Neutrophil (primary cell): ENCODE data around the gene OCA2.

ENCODE experiments used
- H3K27ac ChIP-seq: fragments of 200-600 bp; sonication (generic); 2 replicates; pipeline ENCODE4 v1.5.1; 2016; ENCODE audit warnings: mild to moderate bottlenecking, moderate library complexity
- H3K27me3 ChIP-seq: fragments of 200-600 bp; sonication (generic); 2 replicates; pipeline ENCODE4 v1.6.0; 2016; ENCODE audit warnings: mild to moderate bottlenecking
- H3K36me3 ChIP-seq: fragments of 200-600 bp; sonication (generic); 2 replicates; pipeline ENCODE4 v1.5.1; 2017
- H3K4me1 ChIP-seq, 2 experiments: fragments of 200-600 bp in 1 of 2; sonication (generic) in 1 of 2; 1 replicate in 1 of 2; 2 replicates in 1 of 2; pipeline versions ENCODE4 v1.5.1 to v1.6.1; 2013 to 2016; ENCODE audit warnings: low read depth in 1 of 2, low read length in 1 of 2, mild to moderate bottlenecking in 1 of 2, moderate library complexity in 1 of 2; ENCODE audit not compliant: control insufficient read depth in 1 of 2, insufficient read depth in 1 of 2
- H3K4me3 ChIP-seq, 2 experiments: fragments of 200-600 bp in 1 of 2; sonication (generic) in 1 of 2; 1 replicate in 1 of 2; 2 replicates in 1 of 2; pipeline ENCODE4 v1.5.1; 2013 to 2016; ENCODE audit warnings: low read depth in 1 of 2, low read length in 1 of 2, mild to moderate bottlenecking in 1 of 2, moderate library complexity in 1 of 2
- H3K9me3 ChIP-seq: fragments of 200-600 bp; sonication (generic); 2 replicates; pipeline ENCODE4 v1.5.1; 2016
- CTCF ChIP-seq: fragments of 200-600 bp; sonication (generic); IDR thresholded peaks from 2 replicates; pipeline ENCODE4 v1.5.1; 2016; ENCODE audit warnings: antibody characterized with exemption

OCA2 gene

DNA sequence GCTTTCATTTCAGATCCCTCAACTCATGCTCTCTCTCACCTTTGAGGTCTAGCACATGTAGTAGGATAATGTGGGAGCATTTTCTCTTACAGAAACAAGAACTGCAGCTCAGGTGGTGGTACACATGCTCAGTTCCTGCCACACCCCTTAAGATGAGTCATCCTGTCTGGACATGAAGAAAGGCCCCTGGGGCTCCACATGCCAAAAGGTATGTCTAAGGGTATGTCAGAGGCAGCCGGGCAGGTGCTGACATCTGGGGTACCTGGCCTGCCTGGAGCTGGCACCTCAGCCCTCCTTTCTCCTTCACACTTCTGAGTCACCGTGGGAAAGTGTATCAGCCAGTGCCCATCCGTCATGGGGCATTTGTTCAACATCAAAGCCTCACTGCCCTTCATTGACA is 209.9 kb downstream of the OCA2 start:
- H3K4me1 ChIP-seq: no peaks in the 10 kb centered on the region
- no peaks in the 10 kb centered on the region for H3K36me3 ChIP-seq
- no peak overlapping the region for H3K4me3 ChIP-seq
- H3K9me3 ChIP-seq: no peaks in the 10 kb centered on the region
- H3K27ac ChIP-seq: no peak overlapping the region
- H3K27me3 ChIP-seq: no peaks in the 10 kb centered on the region
- TF ChIP-seq CTCF: no peak

DNA sequence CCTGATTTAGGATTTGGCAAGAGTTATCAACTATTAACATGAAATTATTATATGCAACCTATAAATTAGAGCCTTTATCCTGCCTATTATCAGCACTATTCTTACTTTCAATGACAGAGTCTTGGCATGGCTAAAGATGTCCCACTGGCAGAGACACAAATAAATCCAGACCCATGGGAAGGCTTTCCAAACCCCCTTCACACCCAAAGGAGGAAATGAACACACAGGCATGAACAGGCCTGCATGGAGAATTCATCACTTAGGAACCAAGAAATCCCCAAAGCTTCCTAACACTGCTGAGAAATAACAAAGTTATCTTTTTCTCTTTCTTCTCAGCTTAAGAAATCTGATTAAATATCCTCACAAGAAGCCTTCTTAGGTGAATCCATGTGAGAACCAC is 213.9 kb downstream of the OCA2 start:
- Histone ChIP-seq H3K27ac (no peak overlapping the region), H3K4me3 (no peak overlapping the region)

DNA sequence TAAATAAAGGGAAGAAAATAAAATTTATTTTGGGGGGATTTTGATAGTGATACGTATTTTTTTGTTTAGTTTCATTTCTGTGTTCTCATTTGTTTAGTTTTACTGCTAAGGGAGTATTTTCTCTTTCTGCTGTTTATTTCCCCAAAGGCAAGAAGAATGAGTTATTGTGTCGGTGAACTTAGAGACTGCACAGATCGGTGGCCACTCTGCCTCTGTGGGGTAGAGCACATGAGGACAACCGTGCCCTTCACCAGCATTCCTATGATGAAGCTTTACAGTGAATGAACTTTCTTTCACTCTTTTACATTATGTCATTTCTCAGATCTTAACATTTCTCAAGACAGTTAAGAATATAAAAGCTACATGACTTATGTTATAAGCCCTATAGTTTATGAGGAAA is 214.4 kb downstream of the OCA2 start:
- no peak overlapping the region for H3K27ac ChIP-seq
- H3K4me1 ChIP-seq: no peaks in the 10 kb centered on the region
- no peak for TF ChIP-seq CTCF
- no peaks in the 10 kb centered on the region for H3K36me3 ChIP-seq
- H3K9me3 ChIP-seq: peaks cover 4% of the 10 kb centered on the region
- no peaks in the 10 kb centered on the region for H3K27me3 ChIP-seq
- H3K4me3 ChIP-seq: no peak overlapping the region

More for the DNA sequence above, 213.9 kb downstream of the OCA2 start:
- peaks cover 4% of the 10 kb centered on the region for H3K9me3 ChIP-seq
- TF ChIP-seq CTCF: no peak
- no peaks in the 10 kb centered on the region for H3K4me1 ChIP-seq
- H3K36me3 ChIP-seq: no peaks in the 10 kb centered on the region
- no peaks in the 10 kb centered on the region for H3K27me3 ChIP-seq

- no peak overlapping the region for H3K4me3 ChIP-seq
- H3K36me3 ChIP-seq: no peaks in the 10 kb centered on the region
- no peaks in the 10 kb centered on the region for H3K27me3 ChIP-seq
- no peak for TF ChIP-seq CTCF
- H3K4me1 ChIP-seq: no peaks in the 10 kb centered on the region
- H3K27ac ChIP-seq: no peak overlapping the region
- H3K9me3 ChIP-seq: peaks cover 4% of the 10 kb centered on the region
These were observed 220.3 kb downstream of the OCA2 start for GRCh38 chr15:27878841-27879240.

- no peak for TF ChIP-seq CTCF
- no peaks in the 10 kb centered on the region for H3K27me3 ChIP-seq
- H3K4me3 ChIP-seq: no peak overlapping the region
- no peaks in the 10 kb centered on the region for H3K4me1 ChIP-seq
- H3K27ac ChIP-seq: no peak overlapping the region
- no peaks in the 10 kb centered on the region for H3K9me3 ChIP-seq
- no peaks in the 10 kb centered on the region for H3K36me3 ChIP-seq
These were observed 225.3 kb downstream of the OCA2 start for GRCh38 chr15:27873828-27874227.

GRCh38 chr15:27873039-27873438 is 226.1 kb downstream of the OCA2 start:
- no peak overlapping the region for H3K27ac ChIP-seq
- TF ChIP-seq CTCF: no peak

More at GRCh38 chr15:27873039-27873438, 226.1 kb downstream of the OCA2 start:
- no peaks in the 10 kb centered on the region for H3K27me3 ChIP-seq
- no peaks in the 10 kb centered on the region for H3K4me1 ChIP-seq
- no peaks in the 10 kb centered on the region for H3K9me3 ChIP-seq
- H3K36me3 ChIP-seq: no peaks in the 10 kb centered on the region
- no peak overlapping the region for H3K4me3 ChIP-seq
